AG04450 (cell line): ENCODE data around the gene PCDHGA5. TPM values are rescaled to one million over a fixed set of nuclear protein-coding genes. Genes with fewer than 3 reads are reported as not detected.
A peak's percentile ranks its signal among the peaks of the same experiment; 100 is the strongest.
"Not testable (repeated sequence)": the region's sequence is repeated elsewhere in the genome, so short reads cannot be mapped to it uniquely, and the experiment has no call there.

Source experiments
- CTCF ChIA-PET: fragments of 300-600, 350-600 bp; formaldehyde crosslinking; extraction: SDS; loops from one replicate; lab custom pipeline; 2022; ENCODE audit warnings: antibody characterized with exemption, inconsistent platforms; lab: Charles Lee
- POLR2A ChIA-PET: fragments of 350-600 bp; formaldehyde crosslinking; extraction: SDS; loops from one replicate; lab custom pipeline; 2021; ENCODE audit warnings: antibody characterized with exemption, inconsistent platforms; lab: Yijun Ruan, JAX
- DNase-seq: peaks from one replicate; pipeline ENCODE4 v3.0.0-alpha.2; 2011; ENCODE audit warnings: low read depth, low spot score
- H3K27ac ChIP-seq: one replicate; pipeline ENCODE4 v1.5.1; 2012; ENCODE audit warnings: low read depth, low read length, control low read depth
- H3K27me3 ChIP-seq: one replicate; pipeline ENCODE4 v1.6.0; 2012; ENCODE audit warnings: low read length; ENCODE audit not compliant: control insufficient read depth, insufficient read depth
- H3K4me3 ChIP-seq: 2 replicates; pipeline ENCODE4 v1.5.1; 2011; ENCODE audit warnings: mild to moderate bottlenecking, low read depth, low read length, control low read depth
- H3K9me3 ChIP-seq: 2 replicates; pipeline ENCODE4 v1.5.1; 2012; ENCODE audit warnings: low read length; ENCODE audit not compliant: control insufficient read depth, insufficient read depth
- polyA plus RNA-seq: library from polyadenylated mRNA; depleted of rRNA; stranded (reverse); fragments of >200 nt; gene quantifications from 2 replicates; pipeline ENCODE4 v1.2.3, GENCODE V29; 2011
- TF ChIP-seq, protein P1 (sequence below): IDR thresholded peaks from 2 replicates; pipeline ENCODE4 v1.5.1; 2011; ENCODE audit warnings: low read depth, low read length, control low read depth, inconsistent platforms

Gene PCDHGA5
- polyA plus RNA-seq, 1 experiment: 1.4 TPM

- TF ChIP-seq, protein P1, sequence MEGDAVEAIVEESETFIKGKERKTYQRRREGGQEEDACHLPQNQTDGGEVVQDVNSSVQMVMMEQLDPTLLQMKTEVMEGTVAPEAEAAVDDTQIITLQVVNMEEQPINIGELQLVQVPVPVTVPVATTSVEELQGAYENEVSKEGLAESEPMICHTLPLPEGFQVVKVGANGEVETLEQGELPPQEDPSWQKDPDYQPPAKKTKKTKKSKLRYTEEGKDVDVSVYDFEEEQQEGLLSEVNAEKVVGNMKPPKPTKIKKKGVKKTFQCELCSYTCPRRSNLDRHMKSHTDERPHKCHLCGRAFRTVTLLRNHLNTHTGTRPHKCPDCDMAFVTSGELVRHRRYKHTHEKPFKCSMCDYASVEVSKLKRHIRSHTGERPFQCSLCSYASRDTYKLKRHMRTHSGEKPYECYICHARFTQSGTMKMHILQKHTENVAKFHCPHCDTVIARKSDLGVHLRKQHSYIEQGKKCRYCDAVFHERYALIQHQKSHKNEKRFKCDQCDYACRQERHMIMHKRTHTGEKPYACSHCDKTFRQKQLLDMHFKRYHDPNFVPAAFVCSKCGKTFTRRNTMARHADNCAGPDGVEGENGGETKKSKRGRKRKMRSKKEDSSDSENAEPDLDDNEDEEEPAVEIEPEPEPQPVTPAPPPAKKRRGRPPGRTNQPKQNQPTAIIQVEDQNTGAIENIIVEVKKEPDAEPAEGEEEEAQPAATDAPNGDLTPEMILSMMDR: no peak
- ChIA-PET POLR2A (no interaction called here), CTCF (no interaction called here)
- DNase-seq: no peak
- H3K27ac ChIP-seq: no peak overlapping the region
- H3K27me3 ChIP-seq: peaks cover 2% of the 10 kb centered on the region
- H3K9me3 ChIP-seq: peaks cover 42% of the 10 kb centered on the region
- H3K4me3 ChIP-seq: no peak overlapping the region
These were observed 18.6 kb upstream of the PCDHGA5 start for GRCh38 chr5:141345327-141345726.

DNA sequence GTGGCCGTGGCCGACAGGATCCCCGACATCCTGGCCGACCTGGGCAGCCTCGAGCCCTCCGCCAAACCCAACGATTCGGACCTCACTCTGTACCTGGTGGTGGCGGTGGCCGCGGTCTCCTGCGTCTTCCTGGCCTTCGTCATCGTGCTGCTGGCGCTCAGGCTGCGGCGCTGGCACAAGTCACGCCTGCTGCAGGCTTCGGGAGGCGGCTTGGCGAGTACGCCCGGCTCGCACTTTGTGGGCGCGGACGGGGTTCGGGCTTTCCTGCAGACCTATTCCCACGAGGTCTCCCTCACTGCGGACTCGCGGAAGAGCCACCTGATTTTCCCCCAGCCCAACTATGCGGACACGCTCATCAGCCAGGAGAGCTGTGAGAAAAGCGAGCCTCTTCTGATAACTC lies 17.9 kb upstream of the PCDHGA5 start:
- DNase-seq, H3K4me3 ChIP-seq, H3K27me3 ChIP-seq, H3K27ac ChIP-seq, POLR2A ChIA-PET: not testable (repeated sequence)
- CTCF ChIA-PET: interaction anchor here (1.5 to 5.8 kb wide), 2 partner anchors 7 to 217 kb away, joined by 3 to 46 read pairs; partner anchors contain the start of gene PCDHGA2
- peaks cover 41% of the 10 kb centered on the region for H3K9me3 ChIP-seq

- Histone ChIP-seq H3K4me3 (peak within 1 kb of the TSS; percentile 46), H3K27ac (no peak within 1 kb of the TSS), H3K9me3 (peaks cover 43% of the 10 kb centered on the region), H3K27me3 (peaks cover 2% of the 10 kb centered on the region)
- TF ChIP-seq, protein P1: peak; percentile 54
- DNase-seq: no peak
- ChIA-PET POLR2A (interaction anchor here (0.6 kb wide), 1 partner anchor 33 kb away, joined by 3 read pairs; no protein-coding TSS in a partner anchor), CTCF (interaction anchor here (0.9 to 5.8 kb wide), 13 partner anchors 12 to 217 kb away, joined by 3 to 46 read pairs (median 7); partner anchors contain the start of genes PCDHGA1, PCDHGA10, PCDHGA2 and PCDHGA7)
These were observed 13.9 kb upstream of the PCDHGA5 start, which contains the start of gene PCDHGB1 for GRCh38 chr5:141349917-141350619. TSS of gene PCDHGB1 (plus strand) at chr5:141350099. CDS start at chr5:141350261, 162 bp downstream.

DNA sequence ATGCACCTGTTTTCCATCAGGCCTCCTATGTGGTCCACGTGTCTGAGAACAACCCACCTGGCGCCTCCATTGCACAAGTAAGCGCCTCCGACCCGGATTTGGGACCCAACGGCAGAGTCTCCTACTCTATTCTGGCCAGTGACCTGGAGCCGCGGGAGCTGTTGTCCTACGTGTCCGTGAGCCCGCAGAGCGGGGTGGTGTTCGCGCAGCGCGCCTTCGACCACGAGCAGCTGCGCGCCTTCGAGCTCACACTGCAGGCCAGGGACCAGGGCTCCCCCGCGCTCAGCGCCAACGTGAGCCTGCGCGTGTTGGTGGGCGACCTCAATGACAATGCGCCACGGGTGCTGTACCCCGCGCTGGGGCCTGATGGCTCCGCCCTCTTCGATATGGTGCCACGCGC lies 12.4 kb upstream of the PCDHGA5 start:
- Histone ChIP-seq H3K27me3 (peaks cover 2% of the 10 kb centered on the region), H3K27ac (no peak overlapping the region)

DNA sequence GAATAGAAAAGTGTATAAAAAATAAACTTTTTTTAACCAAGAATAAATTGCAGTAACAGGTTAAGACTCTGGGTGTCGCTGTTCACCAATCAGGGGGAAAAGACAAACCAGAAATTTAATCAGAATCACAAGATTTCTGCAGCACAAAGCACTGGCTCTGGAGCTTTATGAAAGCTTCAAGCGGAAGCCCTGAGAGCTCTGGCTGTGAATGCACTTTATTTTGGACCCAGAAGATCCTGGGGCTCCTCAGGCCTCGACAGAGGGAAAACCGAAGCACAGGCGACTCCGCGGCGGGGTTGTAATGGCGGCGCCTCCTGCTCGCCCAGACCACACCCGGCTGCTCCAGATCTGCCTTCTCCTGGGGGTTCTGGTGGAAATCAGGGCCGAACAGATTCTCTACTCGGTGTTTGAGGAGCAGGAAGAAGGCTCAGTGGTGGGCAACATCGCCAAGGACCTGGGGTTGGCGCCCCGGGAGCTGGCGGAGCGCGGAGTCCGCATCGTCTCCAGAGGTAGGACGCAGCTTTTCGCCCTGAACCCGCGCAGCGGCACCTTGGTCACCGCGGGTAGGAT lies 9.0 kb upstream of the PCDHGA5 start, which contains the start of gene PCDHGA4:
Gene PCDHGA4, plus strand, starts transcription at position 122 of the 570 bp plus-strand sequence. Its CDS starts 87 bp downstream, at position 209.
- peaks cover 56% of the 10 kb centered on the region for H3K9me3 ChIP-seq
- TF ChIP-seq, protein P1: peak; percentile 54
- ChIA-PET CTCF (interaction anchor here (1.1 to 2.7 kb wide), 9 partner anchors 16 to 212 kb away, joined by 3 to 35 read pairs (median 6); partner anchors contain the start of genes PCDHGA10, PCDHGA2, PCDHGB7 and TAF7), POLR2A (interaction anchor here (1.0 kb wide), 1 partner anchor 209 kb away, joined by 3 read pairs; no protein-coding TSS in a partner anchor)
- peak within 1 kb of the TSS; percentile 33 for H3K27ac ChIP-seq
- peaks cover 2% of the 10 kb centered on the region for H3K27me3 ChIP-seq
- no peak for DNase-seq
- peak within 1 kb of the TSS; percentile 51 for H3K4me3 ChIP-seq

More for the DNA sequence above, 12.4 kb upstream of the PCDHGA5 start:
- Histone ChIP-seq H3K9me3 (peaks cover 44% of the 10 kb centered on the region), H3K4me3 (no peak overlapping the region)
- CTCF ChIA-PET: interaction anchor here (0.6 to 5.8 kb wide), 6 partner anchors 17 to 212 kb away, joined by 3 to 46 read pairs (median 14); partner anchors contain the start of genes PCDHGA1, PCDHGB3 and TAF7
- no peak for DNase-seq
- TF ChIP-seq, protein P1: no peak
- POLR2A ChIA-PET: no interaction called here
